H1 (cell line): Measurements from ENCODE around the gene USP20. TPM values are rescaled to one million over a fixed set of nuclear protein-coding genes. Genes with fewer than 3 reads are reported as not detected.

Experiments
- ASH2L ChIP-seq: fragments of 200-600, 300-600 bp; sonication (generic); IDR thresholded peaks from one replicate; pipeline ENCODE4 v1.7.1; 2017; ENCODE audit warnings: low read length
- EP300 ChIP-seq, 2 experiments: IDR thresholded peaks; 1 replicate in 1 of 2; 2 replicates in 1 of 2; pipeline ENCODE4 v1.6.1; 2011 to 2012; ENCODE audit warnings: low read depth in 2 of 2, low read length in 2 of 2, mild to moderate bottlenecking in 2 of 2, borderline replicate concordance in 1 of 2, inconsistent platforms in 1 of 2, moderate library complexity in 1 of 2
- GABPA ChIP-seq: IDR thresholded peaks from 2 replicates; pipeline ENCODE4 v1.6.1; 2011; ENCODE audit warnings: mild to moderate bottlenecking, low read length, moderate library complexity, borderline replicate concordance; ENCODE audit not compliant: insufficient read depth
- PHF8 ChIP-seq: fragments of 200-600 bp; sonication (generic); conservative IDR thresholded peaks from 2 replicates; pipeline ENCODE4 v1.7.1; 2012; ENCODE audit warnings: low read depth, mild to moderate bottlenecking, inconsistent platforms, low read length, moderate library complexity
- POU5F1 ChIP-seq: IDR thresholded peaks from 2 replicates; pipeline ENCODE4 v1.6.1; 2011; ENCODE audit warnings: low read depth, mild to moderate bottlenecking, low read length, moderate library complexity
- SP2 ChIP-seq: IDR thresholded peaks from 2 replicates; pipeline ENCODE4 v1.6.1; 2012; ENCODE audit warnings: mild to moderate bottlenecking, low read length, inconsistent platforms
- SRF ChIP-seq: IDR thresholded peaks from 2 replicates; pipeline ENCODE4 v1.6.1; 2011; ENCODE audit warnings: mild to moderate bottlenecking, low read depth, low read length, moderate library complexity
- ZNF274 ChIP-seq: IDR thresholded peaks from 2 replicates; pipeline ENCODE4 v1.7.0; 2012; ENCODE audit warnings: low read length, borderline replicate concordance; ENCODE audit errors: extremely low read depth
- polyA plus RNA-seq, 7 experiments: library from polyadenylated mRNA; depleted of rRNA in 3 of 7; stranded (reverse) in 5 of 7; unstranded in 2 of 7; fragments of >200 nt in 5 of 7; fragments of 200-250 nt in 2 of 7; gene quantifications; 1 replicate in 5 of 7; 2 replicates in 1 of 7; 4 replicates in 1 of 7; pipeline versions ENCODE4 v1.2.1 to v1.2.3, GENCODE V29; 2011 to 2013; ENCODE audit warnings: missing spikeins in 2 of 7, mixed read lengths in 2 of 7
- total RNA-seq: library from RNA; stranded (reverse); fragmentation: NEBNext Ultra II Directional; extraction: Animal tissue kit (Norgen Biotek cat#: 25700); gene quantifications from 2 replicates; pipeline ENCODE4 v1.2.1, GENCODE V29; 2021
- TF ChIP-seq, protein P1 (sequence below): fragments of 300-600 bp; sonication (generic); IDR thresholded peaks from 2 replicates; pipeline ENCODE4 v1.7.1; 2012; ENCODE audit warnings: low read length, moderate library complexity, mild to moderate bottlenecking, inconsistent platforms; ENCODE audit not compliant: insufficient replicate concordance

The USP20 gene
- total and polyA plus RNA-seq, 2 of the 8 experiments (the other 6 are each of a cell fraction or from before 2014, with no cell fraction given) = 13.4 to 23.0 TPM

DNA sequence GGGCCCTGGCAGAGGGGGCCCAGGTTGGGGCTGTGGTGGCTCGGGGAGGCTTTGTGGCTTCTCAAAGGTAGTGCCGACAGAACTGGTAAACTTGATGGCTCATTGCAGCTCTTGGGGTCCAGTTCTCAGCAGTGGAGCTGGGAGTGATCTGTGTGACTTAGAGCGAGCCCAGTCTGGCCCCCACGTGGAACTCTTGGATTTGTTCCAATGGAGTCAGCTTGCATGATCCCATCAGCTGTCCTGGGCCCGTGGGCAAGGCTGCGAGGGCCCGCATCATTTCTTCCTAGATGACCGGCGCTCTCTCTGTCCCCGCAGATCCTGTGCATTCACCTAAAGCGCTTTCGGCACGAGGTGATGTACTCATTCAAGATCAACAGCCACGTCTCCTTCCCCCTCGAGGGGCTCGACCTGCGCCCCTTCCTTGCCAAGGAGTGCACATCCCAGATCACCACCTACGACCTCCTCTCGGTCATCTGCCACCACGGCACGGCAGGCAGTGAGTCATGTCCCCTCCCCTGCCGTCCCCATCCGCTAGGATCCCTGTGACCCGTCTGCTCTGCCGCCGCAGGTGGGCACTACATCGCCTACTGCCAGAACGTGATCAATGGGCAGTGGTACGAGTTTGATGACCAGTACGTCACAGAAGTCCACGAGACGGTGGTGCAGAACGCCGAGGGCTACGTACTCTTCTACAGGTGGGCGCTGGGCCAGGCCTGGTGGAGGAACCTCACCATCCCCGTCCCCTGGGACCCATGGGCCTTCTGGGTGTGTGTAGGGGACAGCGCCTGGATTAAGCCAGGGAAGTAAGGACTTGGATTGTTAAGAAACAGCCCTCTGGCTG lies 39.2 kb downstream of the USP20 start (continued):
- TF ChIP-seq, protein P1, sequence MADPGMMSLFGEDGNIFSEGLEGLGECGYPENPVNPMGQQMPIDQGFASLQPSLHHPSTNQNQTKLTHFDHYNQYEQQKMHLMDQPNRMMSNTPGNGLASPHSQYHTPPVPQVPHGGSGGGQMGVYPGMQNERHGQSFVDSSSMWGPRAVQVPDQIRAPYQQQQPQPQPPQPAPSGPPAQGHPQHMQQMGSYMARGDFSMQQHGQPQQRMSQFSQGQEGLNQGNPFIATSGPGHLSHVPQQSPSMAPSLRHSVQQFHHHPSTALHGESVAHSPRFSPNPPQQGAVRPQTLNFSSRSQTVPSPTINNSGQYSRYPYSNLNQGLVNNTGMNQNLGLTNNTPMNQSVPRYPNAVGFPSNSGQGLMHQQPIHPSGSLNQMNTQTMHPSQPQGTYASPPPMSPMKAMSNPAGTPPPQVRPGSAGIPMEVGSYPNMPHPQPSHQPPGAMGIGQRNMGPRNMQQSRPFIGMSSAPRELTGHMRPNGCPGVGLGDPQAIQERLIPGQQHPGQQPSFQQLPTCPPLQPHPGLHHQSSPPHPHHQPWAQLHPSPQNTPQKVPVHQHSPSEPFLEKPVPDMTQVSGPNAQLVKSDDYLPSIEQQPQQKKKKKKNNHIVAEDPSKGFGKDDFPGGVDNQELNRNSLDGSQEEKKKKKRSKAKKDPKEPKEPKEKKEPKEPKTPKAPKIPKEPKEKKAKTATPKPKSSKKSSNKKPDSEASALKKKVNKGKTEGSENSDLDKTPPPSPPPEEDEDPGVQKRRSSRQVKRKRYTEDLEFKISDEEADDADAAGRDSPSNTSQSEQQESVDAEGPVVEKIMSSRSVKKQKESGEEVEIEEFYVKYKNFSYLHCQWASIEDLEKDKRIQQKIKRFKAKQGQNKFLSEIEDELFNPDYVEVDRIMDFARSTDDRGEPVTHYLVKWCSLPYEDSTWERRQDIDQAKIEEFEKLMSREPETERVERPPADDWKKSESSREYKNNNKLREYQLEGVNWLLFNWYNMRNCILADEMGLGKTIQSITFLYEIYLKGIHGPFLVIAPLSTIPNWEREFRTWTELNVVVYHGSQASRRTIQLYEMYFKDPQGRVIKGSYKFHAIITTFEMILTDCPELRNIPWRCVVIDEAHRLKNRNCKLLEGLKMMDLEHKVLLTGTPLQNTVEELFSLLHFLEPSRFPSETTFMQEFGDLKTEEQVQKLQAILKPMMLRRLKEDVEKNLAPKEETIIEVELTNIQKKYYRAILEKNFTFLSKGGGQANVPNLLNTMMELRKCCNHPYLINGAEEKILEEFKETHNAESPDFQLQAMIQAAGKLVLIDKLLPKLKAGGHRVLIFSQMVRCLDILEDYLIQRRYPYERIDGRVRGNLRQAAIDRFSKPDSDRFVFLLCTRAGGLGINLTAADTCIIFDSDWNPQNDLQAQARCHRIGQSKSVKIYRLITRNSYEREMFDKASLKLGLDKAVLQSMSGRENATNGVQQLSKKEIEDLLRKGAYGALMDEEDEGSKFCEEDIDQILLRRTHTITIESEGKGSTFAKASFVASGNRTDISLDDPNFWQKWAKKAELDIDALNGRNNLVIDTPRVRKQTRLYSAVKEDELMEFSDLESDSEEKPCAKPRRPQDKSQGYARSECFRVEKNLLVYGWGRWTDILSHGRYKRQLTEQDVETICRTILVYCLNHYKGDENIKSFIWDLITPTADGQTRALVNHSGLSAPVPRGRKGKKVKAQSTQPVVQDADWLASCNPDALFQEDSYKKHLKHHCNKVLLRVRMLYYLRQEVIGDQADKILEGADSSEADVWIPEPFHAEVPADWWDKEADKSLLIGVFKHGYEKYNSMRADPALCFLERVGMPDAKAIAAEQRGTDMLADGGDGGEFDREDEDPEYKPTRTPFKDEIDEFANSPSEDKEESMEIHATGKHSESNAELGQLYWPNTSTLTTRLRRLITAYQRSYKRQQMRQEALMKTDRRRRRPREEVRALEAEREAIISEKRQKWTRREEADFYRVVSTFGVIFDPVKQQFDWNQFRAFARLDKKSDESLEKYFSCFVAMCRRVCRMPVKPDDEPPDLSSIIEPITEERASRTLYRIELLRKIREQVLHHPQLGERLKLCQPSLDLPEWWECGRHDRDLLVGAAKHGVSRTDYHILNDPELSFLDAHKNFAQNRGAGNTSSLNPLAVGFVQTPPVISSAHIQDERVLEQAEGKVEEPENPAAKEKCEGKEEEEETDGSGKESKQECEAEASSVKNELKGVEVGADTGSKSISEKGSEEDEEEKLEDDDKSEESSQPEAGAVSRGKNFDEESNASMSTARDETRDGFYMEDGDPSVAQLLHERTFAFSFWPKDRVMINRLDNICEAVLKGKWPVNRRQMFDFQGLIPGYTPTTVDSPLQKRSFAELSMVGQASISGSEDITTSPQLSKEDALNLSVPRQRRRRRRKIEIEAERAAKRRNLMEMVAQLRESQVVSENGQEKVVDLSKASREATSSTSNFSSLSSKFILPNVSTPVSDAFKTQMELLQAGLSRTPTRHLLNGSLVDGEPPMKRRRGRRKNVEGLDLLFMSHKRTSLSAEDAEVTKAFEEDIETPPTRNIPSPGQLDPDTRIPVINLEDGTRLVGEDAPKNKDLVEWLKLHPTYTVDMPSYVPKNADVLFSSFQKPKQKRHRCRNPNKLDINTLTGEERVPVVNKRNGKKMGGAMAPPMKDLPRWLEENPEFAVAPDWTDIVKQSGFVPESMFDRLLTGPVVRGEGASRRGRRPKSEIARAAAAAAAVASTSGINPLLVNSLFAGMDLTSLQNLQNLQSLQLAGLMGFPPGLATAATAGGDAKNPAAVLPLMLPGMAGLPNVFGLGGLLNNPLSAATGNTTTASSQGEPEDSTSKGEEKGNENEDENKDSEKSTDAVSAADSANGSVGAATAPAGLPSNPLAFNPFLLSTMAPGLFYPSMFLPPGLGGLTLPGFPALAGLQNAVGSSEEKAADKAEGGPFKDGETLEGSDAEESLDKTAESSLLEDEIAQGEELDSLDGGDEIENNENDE = no peak
- TF ChIP-seq SRF = no peak
- no peak for TF ChIP-seq POU5F1
- TF ChIP-seq ZNF274 = no peak
- no peak for TF ChIP-seq EP300 (IDR thresholded peaks at IDR 0.05; ENCODE audit: borderline replicate concordance in 1 of 2, low read depth in 2 of 2, low read length in 2 of 2)
- no peak for TF ChIP-seq ASH2L
- TF ChIP-seq PHF8 = no peak
- TF ChIP-seq SP2 = no peak
- TF ChIP-seq GABPA = no peak
- TF ChIP-seq, all 59 proteins: peak for 0
